Ascending aorta (tissue), 2 donors: ENCODE results near the gene EPX. TPM values are rescaled to one million over a fixed set of nuclear protein-coding genes. Genes with fewer than 3 reads are reported as not detected.

Source experiments
- DNase-seq, 2 donors: peaks; one replicate each; pipeline ENCODE4 v3.0.0-alpha.2; 2019; ENCODE audit warnings: low spot score in 2 of 2
- H3K27ac ChIP-seq, 2 donors: fragments of 200-600 bp; sonication (generic); one replicate each; pipeline ENCODE4 v1.5.1; 2016 to 2017; ENCODE audit warnings: mild to moderate bottlenecking in 1 of 2
- H3K27me3 ChIP-seq: fragments of 200-600 bp; sonication (generic); one replicate; pipeline ENCODE4 v1.5.1; 2017
- H3K36me3 ChIP-seq, 2 donors: fragments of 200-600 bp; sonication (generic); one replicate each; pipeline ENCODE4 v1.5.1; 2016
- H3K4me1 ChIP-seq, 2 donors: fragments of 200-600 bp; sonication (generic); one replicate each; pipeline ENCODE4 v1.5.1; 2016 to 2017; ENCODE audit warnings: mild to moderate bottlenecking in 1 of 2
- H3K4me3 ChIP-seq, 2 donors: fragments of 200-600 bp; sonication (generic); one replicate each; pipeline ENCODE4 v1.5.1; 2016 to 2017; ENCODE audit warnings: mild to moderate bottlenecking in 1 of 2
- H3K9me3 ChIP-seq, 2 donors: fragments of 200-600 bp; sonication (generic); one replicate each; pipeline ENCODE4 v1.5.1; 2016
- CTCF ChIP-seq, 3 experiments: fragments of 200-600 bp in 2 of 3; fragments of 450-650 bp in 1 of 3; sonication (generic) in 2 of 3; IDR thresholded peaks; one replicate each; pipeline ENCODE4 v1.5.1; 2016 to 2019; ENCODE audit warnings: antibody characterized with exemption in 3 of 3, mild to moderate bottlenecking in 1 of 3, moderate library complexity in 1 of 3
- intact Hi-C: fragments of 100-400 bp; cut with DNase I; formaldehyde crosslinking; loops from one replicate; pipeline ENCODE4 v1.15.1; 2023
- total RNA-seq: library from RNA; depleted of rRNA; stranded (reverse); fragments of >200 nt; gene quantifications from one replicate; pipeline ENCODE4 v1.1.0, GENCODE V29; 2016

Gene EPX
- total RNA-seq, 1 donor from 2014 or later, result not detected

- Histone ChIP-seq H3K4me3 (no peak overlapping the region), H3K9me3 (no peaks in the 10 kb centered on the region), H3K36me3 (no peaks in the 10 kb centered on the region), H3K27me3 (no peaks in the 10 kb centered on the region), H3K27ac (no peak overlapping the region), H3K4me1 (no peaks in the 10 kb centered on the region)
- no peak for DNase-seq
- intact Hi-C loops, result no loop called here
- TF ChIP-seq CTCF (IDR thresholded peaks at IDR 0.05), result no peak
Observed at GRCh38 chr17:58234512-58234911, 42.0 kb downstream of the EPX start.

- no peaks in the 10 kb centered on the region for H3K4me1 ChIP-seq
- H3K4me3 ChIP-seq, result no peak overlapping the region
- no peak for DNase-seq
- no peaks in the 10 kb centered on the region for H3K36me3 ChIP-seq
- H3K27me3 ChIP-seq, result no peaks in the 10 kb centered on the region
- no peak overlapping the region for H3K27ac ChIP-seq
- H3K9me3 ChIP-seq, result no peaks in the 10 kb centered on the region
- TF ChIP-seq CTCF (IDR thresholded peaks at IDR 0.05), result no peak
- intact Hi-C loops, result no loop called here
Observed at GRCh38 chr17:58235821-58236220, 43.3 kb downstream of the EPX start.

- Histone ChIP-seq H3K4me1 (no peaks in the 10 kb centered on the region), H3K27ac (no peak overlapping the region), H3K4me3 (no peak overlapping the region), H3K9me3 (no peaks in the 10 kb centered on the region), H3K36me3 (no peaks in the 10 kb centered on the region), H3K27me3 (no peaks in the 10 kb centered on the region)
- DNase-seq, result no peak
- no peak for TF ChIP-seq CTCF (IDR thresholded peaks at IDR 0.05)
- intact Hi-C loops, result no loop called here
Observed at GRCh38 chr17:58236394-58236793, 43.9 kb downstream of the EPX start.

GRCh38 chr17:58238147-58238634 lies 45.7 kb downstream of the EPX start, which contains the start of gene LPO:
Gene LPO (plus strand): TSS chr17:58238584. CDS start chr17:58242980, 4,396 bp downstream.
- intact Hi-C loops, result no loop called here
- Histone ChIP-seq H3K27me3 (no peaks in the 10 kb centered on the region), H3K4me1 (no peaks in the 10 kb centered on the region), H3K9me3 (no peaks in the 10 kb centered on the region), H3K4me3 (no peak within 1 kb of the TSS), H3K27ac (no peak within 1 kb of the TSS), H3K36me3 (no peaks in the 10 kb centered on the region)
- no peak for DNase-seq
- no peak for TF ChIP-seq CTCF (IDR thresholded peaks at IDR 0.05)

- H3K36me3 ChIP-seq, result no peaks in the 10 kb centered on the region
- TF ChIP-seq CTCF (IDR thresholded peaks at IDR 0.05), result no peak
- H3K27me3 ChIP-seq, result no peaks in the 10 kb centered on the region
- no peaks in the 10 kb centered on the region for H3K4me1 ChIP-seq
- intact Hi-C loops, result no loop called here
- DNase-seq, result no peak
- no peak overlapping the region for H3K27ac ChIP-seq
- no peaks in the 10 kb centered on the region for H3K9me3 ChIP-seq
- no peak overlapping the region for H3K4me3 ChIP-seq
Observed at GRCh38 chr17:58239987-58240386, 47.5 kb downstream of the EPX start.
